ENCODE results near the gene ZNF124.
"Not testable (repeated sequence)": the region's sequence is repeated elsewhere in the genome, so short reads cannot be mapped to it uniquely, and the experiment has no call there.

Gene ZNF124

DNA sequence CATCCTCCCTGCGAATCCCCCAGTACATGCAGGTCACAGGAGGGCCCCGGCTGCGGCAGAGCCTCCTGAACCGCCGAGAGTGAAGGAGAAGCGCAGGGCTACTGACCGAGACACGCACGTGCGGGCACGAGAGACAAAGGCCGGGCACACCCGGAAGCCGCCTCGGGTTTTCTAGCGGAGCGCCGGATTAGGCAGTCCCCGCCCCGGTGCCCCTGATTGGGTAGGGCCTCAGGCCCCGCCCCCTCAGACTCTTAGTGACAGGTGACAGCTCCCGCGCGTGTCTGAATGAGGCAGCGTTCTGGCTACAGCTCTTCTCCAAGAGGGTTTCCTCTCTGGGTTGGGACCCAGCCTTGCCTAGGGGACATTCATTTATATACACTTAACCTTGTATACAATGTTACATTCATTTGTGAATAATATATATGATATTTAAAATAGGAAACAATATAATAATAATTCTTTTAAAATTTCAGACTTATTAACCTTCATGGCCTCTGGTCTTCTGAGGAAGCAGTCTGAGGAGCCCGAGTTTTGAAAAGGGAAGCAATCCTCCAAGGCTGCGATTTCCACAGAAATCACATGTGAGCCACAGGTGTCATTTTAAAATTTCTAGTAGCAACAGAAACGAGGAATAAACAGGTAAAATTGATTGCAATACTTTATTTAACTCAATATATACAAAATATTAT is at the start of gene ZNF124:
ZNF124 (minus strand) TSS at position 146 of the 689 bp plus-strand sequence; CDS start at position 3, 143 bp downstream.
- not testable (repeated sequence) for TF ChIP-seq TAF1, ZBTB7A (IDR thresholded peaks at IDR 0.05; ENCODE audit: low read depth)
- TF ChIP-seq, protein P1, sequence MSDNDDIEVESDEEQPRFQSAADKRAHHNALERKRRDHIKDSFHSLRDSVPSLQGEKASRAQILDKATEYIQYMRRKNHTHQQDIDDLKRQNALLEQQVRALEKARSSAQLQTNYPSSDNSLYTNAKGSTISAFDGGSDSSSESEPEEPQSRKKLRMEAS (IDR thresholded peaks at IDR 0.05), result not testable (repeated sequence)

DNA sequence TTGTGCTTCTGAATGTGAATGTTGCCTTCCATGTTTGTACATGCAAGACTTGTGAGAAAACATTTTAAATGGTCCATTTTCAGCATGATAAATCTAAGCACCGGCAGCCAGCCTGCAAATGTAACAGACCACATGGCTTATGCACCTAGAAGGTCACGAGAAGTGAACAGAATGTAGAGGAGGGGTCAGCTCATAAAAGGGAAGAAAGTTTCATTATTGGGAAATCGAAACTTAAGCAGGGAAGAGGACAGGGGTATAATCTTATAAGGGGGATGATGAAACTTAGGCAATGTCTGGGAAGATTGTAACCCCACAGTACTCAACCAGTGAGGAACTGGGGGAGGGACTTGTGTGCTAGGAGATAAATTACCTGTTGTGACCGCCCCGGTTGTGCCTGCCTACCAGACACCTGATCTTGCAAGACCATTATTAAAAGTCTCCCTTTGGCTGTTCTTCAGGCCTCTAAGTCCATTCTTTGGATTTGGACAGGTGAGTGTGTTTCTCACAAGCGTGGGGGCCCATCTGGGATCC is 46.4 kb upstream of the ZNF124 start:
- TF ChIP-seq, protein P2, sequence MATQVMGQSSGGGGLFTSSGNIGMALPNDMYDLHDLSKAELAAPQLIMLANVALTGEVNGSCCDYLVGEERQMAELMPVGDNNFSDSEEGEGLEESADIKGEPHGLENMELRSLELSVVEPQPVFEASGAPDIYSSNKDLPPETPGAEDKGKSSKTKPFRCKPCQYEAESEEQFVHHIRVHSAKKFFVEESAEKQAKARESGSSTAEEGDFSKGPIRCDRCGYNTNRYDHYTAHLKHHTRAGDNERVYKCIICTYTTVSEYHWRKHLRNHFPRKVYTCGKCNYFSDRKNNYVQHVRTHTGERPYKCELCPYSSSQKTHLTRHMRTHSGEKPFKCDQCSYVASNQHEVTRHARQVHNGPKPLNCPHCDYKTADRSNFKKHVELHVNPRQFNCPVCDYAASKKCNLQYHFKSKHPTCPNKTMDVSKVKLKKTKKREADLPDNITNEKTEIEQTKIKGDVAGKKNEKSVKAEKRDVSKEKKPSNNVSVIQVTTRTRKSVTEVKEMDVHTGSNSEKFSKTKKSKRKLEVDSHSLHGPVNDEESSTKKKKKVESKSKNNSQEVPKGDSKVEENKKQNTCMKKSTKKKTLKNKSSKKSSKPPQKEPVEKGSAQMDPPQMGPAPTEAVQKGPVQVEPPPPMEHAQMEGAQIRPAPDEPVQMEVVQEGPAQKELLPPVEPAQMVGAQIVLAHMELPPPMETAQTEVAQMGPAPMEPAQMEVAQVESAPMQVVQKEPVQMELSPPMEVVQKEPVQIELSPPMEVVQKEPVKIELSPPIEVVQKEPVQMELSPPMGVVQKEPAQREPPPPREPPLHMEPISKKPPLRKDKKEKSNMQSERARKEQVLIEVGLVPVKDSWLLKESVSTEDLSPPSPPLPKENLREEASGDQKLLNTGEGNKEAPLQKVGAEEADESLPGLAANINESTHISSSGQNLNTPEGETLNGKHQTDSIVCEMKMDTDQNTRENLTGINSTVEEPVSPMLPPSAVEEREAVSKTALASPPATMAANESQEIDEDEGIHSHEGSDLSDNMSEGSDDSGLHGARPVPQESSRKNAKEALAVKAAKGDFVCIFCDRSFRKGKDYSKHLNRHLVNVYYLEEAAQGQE (IDR thresholded peaks at IDR 0.05; ENCODE audit: low read depth), result no peak
- TF ChIP-seq YY1 (IDR thresholded peaks at IDR 0.05; ENCODE audit: low read depth) (no peak), FOXM1 (IDR thresholded peaks at IDR 0.05; ENCODE audit: borderline replicate concordance, low read depth) (no peak), CEBPB (IDR thresholded peaks at IDR 0.05) (no peak), EP300 (IDR thresholded peaks at IDR 0.05; ENCODE audit: borderline replicate concordance) (no peak), TCF12 (IDR thresholded peaks at IDR 0.05; ENCODE audit: low read depth) (no peak), RAD21 (IDR thresholded peaks at IDR 0.05; ENCODE audit: low read depth) (no peak), NFIC (IDR thresholded peaks at IDR 0.05) (no peak), EGR1 (IDR thresholded peaks at IDR 0.05) (no peak), ZBTB7A (IDR thresholded peaks at IDR 0.05; ENCODE audit: low read depth) (no peak), CREB1 (IDR thresholded peaks at IDR 0.05; ENCODE audit: low read depth) (no peak)
- TF ChIP-seq, protein P3, sequence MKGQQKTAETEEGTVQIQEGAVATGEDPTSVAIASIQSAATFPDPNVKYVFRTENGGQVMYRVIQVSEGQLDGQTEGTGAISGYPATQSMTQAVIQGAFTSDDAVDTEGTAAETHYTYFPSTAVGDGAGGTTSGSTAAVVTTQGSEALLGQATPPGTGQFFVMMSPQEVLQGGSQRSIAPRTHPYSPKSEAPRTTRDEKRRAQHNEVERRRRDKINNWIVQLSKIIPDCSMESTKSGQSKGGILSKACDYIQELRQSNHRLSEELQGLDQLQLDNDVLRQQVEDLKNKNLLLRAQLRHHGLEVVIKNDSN (IDR thresholded peaks at IDR 0.05), result no peak

DNA sequence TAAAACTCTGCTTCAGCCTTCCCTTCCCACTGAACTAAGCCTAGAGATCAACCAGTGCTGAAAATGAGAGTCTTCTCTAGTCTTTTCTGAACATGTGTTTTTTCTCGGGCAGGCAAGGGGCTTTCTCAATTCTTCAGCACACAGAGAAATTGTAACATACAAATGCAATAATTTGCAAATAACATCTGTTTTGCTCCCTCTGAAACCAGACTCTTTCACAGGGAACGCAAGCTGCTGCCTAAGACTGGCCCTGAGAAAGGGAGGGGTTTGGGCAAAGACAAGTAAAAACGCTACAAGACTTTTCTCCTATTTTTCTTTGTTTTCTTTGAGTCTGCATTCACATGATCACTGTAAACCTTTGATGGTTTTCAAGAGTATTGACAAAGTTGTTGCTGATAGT is 44.4 kb upstream of the ZNF124 start:
- no peak for TF ChIP-seq CREB1 (IDR thresholded peaks at IDR 0.05; ENCODE audit: low read depth)
- TF ChIP-seq RAD21 (IDR thresholded peaks at IDR 0.05; ENCODE audit: low read depth), result no peak
- no peak for TF ChIP-seq TAF1 (IDR thresholded peaks at IDR 0.05; ENCODE audit: low read depth)
- TF ChIP-seq, protein P2 (IDR thresholded peaks at IDR 0.05; ENCODE audit: low read depth), result no peak
- no peak for TF ChIP-seq EP300 (IDR thresholded peaks at IDR 0.05; ENCODE audit: borderline replicate concordance)
- TF ChIP-seq YY1 (IDR thresholded peaks at IDR 0.05; ENCODE audit: low read depth), result no peak
- TF ChIP-seq ZBTB7A (IDR thresholded peaks at IDR 0.05; ENCODE audit: low read depth), result no peak
- no peak for TF ChIP-seq EGR1 (IDR thresholded peaks at IDR 0.05)
- TF ChIP-seq TEAD4 (IDR thresholded peaks at IDR 0.05), result no peak
- no peak for TF ChIP-seq TCF12 (IDR thresholded peaks at IDR 0.05; ENCODE audit: low read depth)
- TF ChIP-seq FOXM1 (IDR thresholded peaks at IDR 0.05; ENCODE audit: borderline replicate concordance, low read depth), result no peak
- TF ChIP-seq, protein P3 (IDR thresholded peaks at IDR 0.05), result no peak
- TF ChIP-seq, protein P1 (IDR thresholded peaks at IDR 0.05), result no peak
- no peak for TF ChIP-seq CEBPB (IDR thresholded peaks at IDR 0.05)
- no peak for TF ChIP-seq NFIC (IDR thresholded peaks at IDR 0.05)

DNA sequence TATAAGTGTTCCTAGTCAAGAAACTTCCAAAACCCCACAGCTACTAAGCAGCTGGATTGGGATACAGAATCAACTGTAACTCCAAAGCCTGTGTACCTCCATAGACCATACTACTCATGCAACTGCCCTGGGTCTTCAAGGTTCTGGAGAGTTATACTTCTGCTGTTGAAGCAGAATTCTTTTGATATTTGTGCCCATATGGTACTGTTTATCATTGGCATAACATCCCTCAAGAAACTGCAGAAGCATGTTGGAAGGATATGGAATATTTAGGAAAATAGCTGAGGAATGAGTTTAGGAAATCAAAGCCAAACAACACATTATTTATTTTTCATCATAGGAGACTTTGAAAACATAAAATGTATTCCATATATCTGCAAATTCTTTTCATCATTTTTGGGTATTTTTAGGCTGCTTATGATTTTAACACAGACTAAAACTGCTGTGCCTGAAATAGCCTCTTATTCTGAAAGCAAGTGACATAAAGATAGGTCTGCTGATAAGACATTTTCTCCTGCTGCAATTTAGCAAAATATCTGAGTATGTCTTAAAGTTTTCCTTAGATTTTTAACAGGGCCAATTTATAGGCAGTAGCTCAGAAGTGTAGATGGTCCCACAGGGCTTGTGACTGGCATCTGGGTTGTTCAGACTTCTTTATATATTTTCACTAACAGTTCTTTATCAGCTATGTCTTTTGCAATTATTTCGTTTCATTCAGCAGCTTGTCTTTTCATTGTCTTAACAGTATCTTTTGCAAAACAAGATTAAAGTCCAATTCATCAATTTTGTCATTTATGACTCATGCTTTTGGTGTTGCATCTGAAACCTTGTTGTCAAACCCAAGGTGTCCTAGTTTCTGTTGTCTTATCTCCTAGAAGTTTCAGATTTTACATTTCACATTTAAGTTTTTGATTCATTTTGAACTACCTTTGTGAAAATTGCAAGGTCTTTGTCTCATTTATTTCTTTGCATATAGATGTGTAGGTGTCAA is 41.1 kb upstream of the ZNF124 start:
- TF ChIP-seq YY1 (IDR thresholded peaks at IDR 0.05; ENCODE audit: low read depth) (no peak), EGR1 (IDR thresholded peaks at IDR 0.05) (no peak), NFIC (IDR thresholded peaks at IDR 0.05) (no peak), TCF12 (IDR thresholded peaks at IDR 0.05; ENCODE audit: low read depth) (no peak), EP300 (IDR thresholded peaks at IDR 0.05; ENCODE audit: borderline replicate concordance) (no peak), ZBTB7A (IDR thresholded peaks at IDR 0.05; ENCODE audit: low read depth) (no peak), CREB1 (IDR thresholded peaks at IDR 0.05; ENCODE audit: low read depth) (no peak), TAF1 (IDR thresholded peaks at IDR 0.05; ENCODE audit: low read depth) (no peak), TEAD4 (IDR thresholded peaks at IDR 0.05) (no peak), FOXM1 (IDR thresholded peaks at IDR 0.05; ENCODE audit: borderline replicate concordance, low read depth) (no peak), RAD21 (IDR thresholded peaks at IDR 0.05; ENCODE audit: low read depth) (no peak), CEBPB (IDR thresholded peaks at IDR 0.05) (no peak)
- TF ChIP-seq, protein P2 (IDR thresholded peaks at IDR 0.05; ENCODE audit: low read depth), result no peak
- TF ChIP-seq, protein P3 (IDR thresholded peaks at IDR 0.05), result no peak
- TF ChIP-seq, protein P1 (IDR thresholded peaks at IDR 0.05), result no peak

Data from Ishikawa (cell line).